MG63 (cell line): Measurements from ENCODE around the gene SDK1. TPM values are rescaled to one million over a fixed set of nuclear protein-coding genes. Genes with fewer than 3 reads are reported as not detected.

Experiments used
- DNase-seq: peaks from one replicate; pipeline ENCODE4 v3.0.0-alpha.2; 2020
- H3K27me3 ChIP-seq: fragments of 250-450 bp; sonication (Bioruptor Pico); 2 replicates; pipeline ENCODE4 v1.5.1; 2020; ENCODE audit warnings: mild to moderate bottlenecking, moderate library complexity
- H3K36me3 ChIP-seq: fragments of 250-450 bp; sonication (Bioruptor Pico); 2 replicates; pipeline ENCODE4 v1.5.1; 2020; ENCODE audit warnings: mild to moderate bottlenecking, moderate library complexity
- H3K4me3 ChIP-seq: fragments of 250-450 bp; sonication (Bioruptor Pico); 2 replicates; pipeline ENCODE4 v1.5.1; 2020; ENCODE audit warnings: mild to moderate bottlenecking, moderate library complexity
- H3K9me3 ChIP-seq: fragments of 250-450 bp; sonication (Bioruptor Pico); 2 replicates; pipeline ENCODE4 v1.5.1; 2020; ENCODE audit warnings: mild to moderate bottlenecking, moderate library complexity
- total RNA-seq: library from RNA; depleted of rRNA; stranded (reverse); fragments of >200 nt; shearing (Covaris generic); gene quantifications from 2 replicates; pipeline ENCODE4 v1.2.3, GENCODE V29; 2014; ENCODE audit warnings: low replicate concordance

SDK1 gene
- total RNA-seq, 1 experiment from 2014 or later = 1.1 TPM

- no peak for DNase-seq
- H3K36me3 ChIP-seq = no peaks in the 10 kb centered on the region
- no peak overlapping the region for H3K4me3 ChIP-seq
- no peaks in the 10 kb centered on the region for H3K27me3 ChIP-seq
- H3K9me3 ChIP-seq = no peaks in the 10 kb centered on the region
Measured at GRCh38 chr7:4149645-4150044, 848.6 kb downstream of the SDK1 start.

DNA sequence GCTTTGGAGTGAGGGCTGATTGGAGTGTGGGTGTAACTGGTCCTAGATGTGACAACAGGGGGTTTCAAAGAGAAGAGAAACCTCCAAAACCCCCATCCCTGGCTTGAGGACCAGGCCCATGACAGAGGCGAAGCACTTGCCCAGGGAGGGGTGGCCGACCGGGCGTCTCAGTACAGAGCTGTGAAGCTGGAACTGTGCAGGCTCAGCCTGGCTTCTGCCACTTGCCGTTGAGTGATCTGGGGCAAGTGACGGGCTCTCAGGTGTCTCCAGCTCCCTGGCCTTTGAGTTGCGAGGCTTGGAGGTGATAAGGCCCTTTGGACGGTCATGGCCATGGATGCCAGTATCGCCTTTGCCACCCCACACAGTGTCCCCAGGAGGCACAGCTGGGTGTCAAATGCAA is 849.7 kb downstream of the SDK1 start:
- DNase-seq = no peak
- H3K4me3 ChIP-seq = no peak overlapping the region
- no peaks in the 10 kb centered on the region for H3K9me3 ChIP-seq
- no peaks in the 10 kb centered on the region for H3K36me3 ChIP-seq
- H3K27me3 ChIP-seq = no peaks in the 10 kb centered on the region

DNA sequence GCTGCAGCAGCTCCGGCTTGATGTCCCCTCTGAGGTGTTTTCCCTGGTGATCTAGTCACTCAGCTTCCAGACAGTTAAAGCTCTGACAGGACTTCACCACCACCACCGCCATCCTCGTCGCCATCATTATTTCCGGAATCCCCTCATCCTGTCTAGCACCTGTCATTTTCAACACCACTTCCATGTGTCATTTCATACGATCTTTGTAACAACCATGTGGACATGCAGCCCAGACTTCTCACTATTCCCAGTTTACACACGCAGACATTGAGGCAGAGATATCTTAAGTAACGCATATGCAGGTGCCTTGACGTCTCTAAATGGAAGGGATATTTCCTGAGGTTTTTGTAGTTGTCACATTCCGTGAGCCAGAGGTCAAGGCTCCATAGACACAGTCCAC is 850.5 kb downstream of the SDK1 start:
- Histone ChIP-seq H3K27me3 (no peaks in the 10 kb centered on the region), H3K9me3 (no peaks in the 10 kb centered on the region), H3K4me3 (no peak overlapping the region), H3K36me3 (no peaks in the 10 kb centered on the region)
- no peak for DNase-seq

DNA sequence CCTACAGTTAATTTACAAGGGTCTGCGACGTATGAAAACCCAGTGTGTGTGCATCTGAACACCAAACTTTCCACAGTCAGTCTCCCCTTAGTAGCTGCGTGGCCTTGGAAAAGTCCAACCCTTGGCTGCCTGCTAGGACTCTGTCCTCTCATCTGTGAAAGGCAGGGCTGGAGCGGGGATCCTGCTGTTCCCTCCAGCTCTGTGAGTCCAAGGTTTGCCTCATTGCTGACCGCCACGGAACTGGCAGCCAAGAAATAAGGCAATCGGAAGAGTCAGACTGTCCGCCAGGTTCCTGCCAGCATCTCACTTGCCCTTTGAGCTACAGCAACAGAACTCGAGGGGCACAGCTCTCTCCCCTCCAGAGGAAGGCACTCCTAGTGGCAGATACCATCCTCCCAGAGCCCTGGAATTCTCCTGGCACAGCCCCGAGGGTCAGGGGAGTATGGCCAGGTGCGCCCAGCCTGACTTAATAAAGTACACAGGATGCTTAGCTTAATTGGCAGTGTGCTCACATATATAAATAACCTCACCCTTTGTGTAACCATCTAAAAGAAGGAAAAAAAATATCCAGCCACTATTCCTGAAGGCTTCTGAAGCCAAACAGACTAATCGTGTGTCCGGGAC is 851.0 kb downstream of the SDK1 start:
- no peak for DNase-seq
- H3K27me3 ChIP-seq = no peaks in the 10 kb centered on the region
- no peak overlapping the region for H3K4me3 ChIP-seq
- no peaks in the 10 kb centered on the region for H3K36me3 ChIP-seq
- no peaks in the 10 kb centered on the region for H3K9me3 ChIP-seq

- H3K36me3 ChIP-seq = no peaks in the 10 kb centered on the region
- H3K4me3 ChIP-seq = no peak overlapping the region
- no peaks in the 10 kb centered on the region for H3K27me3 ChIP-seq
- no peak for DNase-seq
- H3K9me3 ChIP-seq = no peaks in the 10 kb centered on the region
Measured at GRCh38 chr7:4154882-4155535, 854.0 kb downstream of the SDK1 start.

GRCh38 chr7:4156190-4156589 is 855.1 kb downstream of the SDK1 start:
- Histone ChIP-seq H3K36me3 (no peaks in the 10 kb centered on the region), H3K9me3 (no peaks in the 10 kb centered on the region), H3K27me3 (no peaks in the 10 kb centered on the region), H3K4me3 (no peak overlapping the region)
- DNase-seq = no peak

GRCh38 chr7:4157651-4158050 is 856.6 kb downstream of the SDK1 start:
- no peaks in the 10 kb centered on the region for H3K36me3 ChIP-seq
- no peak for DNase-seq
- no peak overlapping the region for H3K4me3 ChIP-seq
- H3K27me3 ChIP-seq = no peaks in the 10 kb centered on the region
- H3K9me3 ChIP-seq = no peaks in the 10 kb centered on the region

DNA sequence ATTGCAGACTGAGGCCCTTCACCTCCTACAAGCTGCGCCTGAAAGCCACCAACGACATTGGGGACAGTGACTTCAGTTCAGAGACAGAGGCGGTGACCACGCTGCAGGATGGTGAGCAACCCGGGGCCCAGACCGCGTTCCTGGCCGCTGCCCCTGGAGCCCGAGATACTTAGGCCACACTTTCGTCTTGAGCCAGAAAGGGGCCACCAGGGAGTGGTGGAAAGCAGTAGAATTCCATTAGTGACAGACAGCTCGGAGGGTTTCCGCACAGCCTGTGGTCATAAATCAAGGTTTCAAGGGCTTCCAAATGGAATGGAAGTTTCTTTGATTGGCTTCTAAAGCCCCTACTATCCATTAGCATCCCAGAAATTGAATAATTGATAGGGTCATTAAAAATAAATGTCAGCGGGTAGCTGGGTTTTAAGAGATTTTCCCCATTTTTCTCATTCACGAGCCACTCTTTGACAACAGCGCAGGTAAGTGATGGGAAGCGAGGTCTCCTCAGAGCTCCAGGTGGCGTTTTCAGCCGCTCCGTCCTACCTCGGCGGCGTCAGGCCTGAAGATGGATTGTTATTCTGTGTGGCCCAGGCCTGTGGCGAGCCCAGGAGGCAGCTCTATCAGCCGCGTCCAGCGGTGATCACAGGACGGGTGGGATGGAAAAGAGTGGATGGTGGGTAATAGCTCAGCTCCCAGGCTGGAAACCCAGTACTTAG is 857.5 kb downstream of the SDK1 start:
- DNase-seq = no peak

GRCh38 chr7:4159154-4159501 is 858.1 kb downstream of the SDK1 start:
- Histone ChIP-seq H3K36me3 (no peaks in the 10 kb centered on the region), H3K27me3 (no peaks in the 10 kb centered on the region), H3K9me3 (no peaks in the 10 kb centered on the region), H3K4me3 (no peak overlapping the region)
- DNase-seq = no peak

More for the DNA sequence above, 857.5 kb downstream of the SDK1 start:
- no peak overlapping the region for H3K4me3 ChIP-seq
- H3K27me3 ChIP-seq = no peaks in the 10 kb centered on the region
- H3K36me3 ChIP-seq = no peaks in the 10 kb centered on the region
- H3K9me3 ChIP-seq = no peaks in the 10 kb centered on the region

DNA sequence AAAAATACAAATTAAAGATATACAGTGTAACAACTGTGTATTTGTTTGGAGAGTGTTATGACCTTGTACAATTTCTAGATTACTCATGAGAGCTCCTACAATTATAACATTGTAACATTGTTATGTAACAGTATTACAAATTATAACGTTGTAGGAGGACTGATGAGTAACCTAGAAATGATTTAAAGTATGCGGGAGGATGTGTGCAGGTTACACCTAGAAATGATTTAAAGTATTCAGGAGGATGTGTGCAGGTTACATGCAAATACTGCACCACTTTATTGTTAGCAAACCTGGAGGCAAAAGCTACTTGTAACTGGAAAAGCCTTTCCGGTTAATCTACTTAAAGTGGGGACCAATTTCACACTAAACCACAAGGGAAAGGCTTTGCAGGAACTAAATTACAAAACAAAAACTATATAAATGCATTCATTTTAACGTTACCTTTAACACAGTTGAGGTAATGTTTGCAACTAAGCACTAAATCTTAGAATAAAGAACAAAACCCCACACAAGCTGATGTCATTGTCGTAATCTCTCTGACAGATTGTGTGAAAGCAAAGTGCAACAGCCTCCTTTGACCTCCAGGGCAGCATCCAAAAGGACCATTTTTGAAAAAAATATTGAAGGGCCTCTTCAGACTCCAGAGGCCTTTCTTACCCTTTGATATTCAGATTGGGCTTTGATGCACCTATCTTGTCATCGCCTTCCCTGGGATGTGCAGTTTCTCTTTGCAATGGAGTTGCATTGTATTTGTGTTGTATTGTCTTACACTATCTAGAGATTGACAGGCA is 858.9 kb downstream of the SDK1 start:
- H3K36me3 ChIP-seq = no peaks in the 10 kb centered on the region
- no peak overlapping the region for H3K4me3 ChIP-seq
- H3K27me3 ChIP-seq = no peaks in the 10 kb centered on the region
- no peak for DNase-seq
- H3K9me3 ChIP-seq = no peaks in the 10 kb centered on the region

GRCh38 chr7:4162884-4163564 is 862.0 kb downstream of the SDK1 start:
- peak; percentile 31 for DNase-seq
- Histone ChIP-seq H3K4me3 (no peak overlapping the region), H3K36me3 (no peaks in the 10 kb centered on the region), H3K9me3 (no peaks in the 10 kb centered on the region), H3K27me3 (no peaks in the 10 kb centered on the region)

DNA sequence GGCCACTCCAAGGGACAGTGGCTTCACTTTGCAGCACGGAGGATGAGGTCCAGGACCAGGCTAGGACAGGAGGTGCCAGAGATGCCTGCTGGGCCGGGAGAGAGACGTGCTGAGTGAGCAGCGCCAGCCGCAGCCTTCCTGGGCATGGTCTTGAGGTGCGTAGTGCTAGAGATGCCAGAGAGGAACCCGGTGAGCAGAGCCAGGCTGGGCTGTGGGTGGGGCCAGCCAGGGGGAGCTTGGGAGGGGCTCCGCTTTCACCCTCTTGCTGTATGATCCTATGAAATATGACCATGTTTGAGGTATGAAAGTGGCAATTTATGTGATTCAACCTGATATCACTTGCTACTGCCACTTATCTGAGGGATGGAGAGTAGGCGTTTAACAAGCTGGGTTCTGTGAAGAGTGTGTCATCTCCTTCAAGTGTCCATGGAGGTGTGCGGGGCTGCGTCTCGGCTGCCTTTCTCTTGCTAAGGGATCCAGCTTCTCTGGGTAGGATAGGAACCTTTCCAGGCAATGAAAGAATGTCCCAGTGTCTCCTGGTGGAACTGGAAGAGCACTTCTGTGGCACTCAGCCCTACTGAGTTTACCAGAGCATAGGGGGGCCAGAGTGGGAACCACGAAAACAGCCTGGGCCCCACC is 862.6 kb downstream of the SDK1 start:
- no peaks in the 10 kb centered on the region for H3K36me3 ChIP-seq
- H3K27me3 ChIP-seq = no peaks in the 10 kb centered on the region
- DNase-seq = no peak
- H3K4me3 ChIP-seq = no peak overlapping the region
- no peaks in the 10 kb centered on the region for H3K9me3 ChIP-seq

DNA sequence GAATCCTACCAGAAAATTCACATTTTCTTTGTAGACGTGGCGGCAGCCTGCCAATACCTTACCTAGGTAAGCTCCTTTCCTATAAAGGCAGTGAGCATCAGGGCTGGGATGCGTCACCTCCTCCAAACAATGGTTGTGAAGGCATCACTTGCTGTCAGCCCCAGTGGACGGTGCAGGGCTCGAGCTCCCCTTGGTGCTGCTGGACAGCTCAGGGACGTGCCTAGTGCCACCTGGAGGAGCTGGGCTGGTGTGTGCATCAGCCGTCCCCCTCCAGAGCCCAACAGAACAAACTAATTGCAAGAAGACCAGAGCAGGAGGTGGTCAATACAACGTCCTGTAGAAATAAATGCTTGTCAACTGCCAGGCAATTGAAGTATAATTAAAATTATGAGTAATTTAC is 863.5 kb downstream of the SDK1 start:
- Histone ChIP-seq H3K36me3 (no peaks in the 10 kb centered on the region), H3K27me3 (no peaks in the 10 kb centered on the region), H3K4me3 (no peak overlapping the region), H3K9me3 (no peaks in the 10 kb centered on the region)
- DNase-seq = no peak

DNA sequence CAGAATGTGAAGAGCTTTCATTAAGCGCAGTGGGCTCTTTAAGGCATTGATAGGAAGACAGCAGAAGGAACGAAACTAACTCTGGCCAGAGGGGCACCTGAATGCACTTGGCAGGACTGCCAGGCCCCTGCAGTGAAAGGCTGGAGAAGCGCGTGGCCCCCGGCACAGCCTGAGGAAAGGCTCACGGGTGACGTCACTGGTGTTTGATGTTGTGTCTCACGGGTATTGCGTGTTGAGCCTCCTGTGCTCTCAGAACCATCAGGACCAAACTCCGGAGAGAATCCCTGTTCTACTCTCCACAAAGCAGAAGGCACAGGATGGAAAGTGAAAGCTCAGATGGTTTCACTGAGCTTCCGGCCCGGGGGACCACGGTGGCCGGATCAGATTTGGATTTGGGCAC is 865.3 kb downstream of the SDK1 start:
- Histone ChIP-seq H3K27me3 (no peaks in the 10 kb centered on the region), H3K9me3 (no peaks in the 10 kb centered on the region), H3K4me3 (no peak overlapping the region), H3K36me3 (no peaks in the 10 kb centered on the region)
- DNase-seq = no peak

DNA sequence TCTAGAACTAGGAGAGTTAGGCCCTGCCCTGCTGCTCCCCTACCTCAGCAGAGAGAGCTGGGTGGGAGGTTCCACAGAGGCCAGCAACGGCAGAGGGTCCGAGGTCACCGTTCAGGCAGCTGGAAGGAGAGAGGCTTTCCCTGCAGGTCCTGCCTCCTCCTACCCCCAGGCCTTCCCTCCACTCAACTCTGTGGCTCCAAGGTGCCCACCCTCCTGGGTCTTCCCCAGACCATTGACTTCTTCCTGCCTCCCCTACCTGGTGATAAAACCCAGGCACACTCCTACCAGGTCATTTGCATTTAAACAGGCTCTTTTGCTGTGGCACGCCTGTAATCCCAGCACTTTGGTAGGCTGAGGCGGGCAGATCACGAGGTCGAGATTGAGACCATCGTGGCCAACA is 865.8 kb downstream of the SDK1 start:
- H3K9me3 ChIP-seq = no peaks in the 10 kb centered on the region
- no peaks in the 10 kb centered on the region for H3K27me3 ChIP-seq
- DNase-seq = no peak

DNA sequence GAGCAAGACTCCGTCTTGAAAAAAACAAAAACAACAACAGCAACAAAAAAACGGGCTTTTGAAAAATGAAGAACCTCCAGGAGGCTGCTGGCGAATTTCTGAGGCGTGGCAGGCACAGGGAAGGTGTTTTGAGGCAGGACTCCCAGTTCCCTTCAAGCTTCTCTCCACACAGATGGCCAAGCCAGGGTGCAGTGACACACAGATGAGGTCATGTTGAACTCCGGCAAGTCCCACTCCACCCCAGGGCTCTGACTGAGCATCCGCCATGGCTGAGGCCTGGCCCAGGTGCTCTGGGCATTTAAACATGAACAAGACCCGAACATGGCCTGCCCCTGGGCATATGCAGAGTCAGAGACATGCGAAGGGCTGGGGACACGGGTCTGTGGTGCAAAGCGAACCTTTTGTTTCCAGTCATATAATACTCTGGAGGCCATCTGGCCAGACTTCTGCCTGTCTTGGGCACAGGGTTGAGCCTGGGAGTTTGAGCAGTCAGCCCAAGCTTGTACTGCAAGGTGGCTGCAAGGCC is 866.4 kb downstream of the SDK1 start:
- DNase-seq = no peak
- Histone ChIP-seq H3K9me3 (no peaks in the 10 kb centered on the region), H3K4me3 (no peak overlapping the region), H3K27me3 (no peaks in the 10 kb centered on the region), H3K36me3 (no peaks in the 10 kb centered on the region)

More for the DNA sequence above, 865.8 kb downstream of the SDK1 start:
- no peaks in the 10 kb centered on the region for H3K36me3 ChIP-seq
- H3K4me3 ChIP-seq = no peak overlapping the region
